ENCODE results near the gene BAD.
A peak's percentile ranks its signal among the peaks of the same experiment; 100 is the strongest.
"Not testable (repeated sequence)": the region's sequence is repeated elsewhere in the genome, so short reads cannot be mapped to it uniquely, and the experiment has no call there.

The BAD gene

DNA sequence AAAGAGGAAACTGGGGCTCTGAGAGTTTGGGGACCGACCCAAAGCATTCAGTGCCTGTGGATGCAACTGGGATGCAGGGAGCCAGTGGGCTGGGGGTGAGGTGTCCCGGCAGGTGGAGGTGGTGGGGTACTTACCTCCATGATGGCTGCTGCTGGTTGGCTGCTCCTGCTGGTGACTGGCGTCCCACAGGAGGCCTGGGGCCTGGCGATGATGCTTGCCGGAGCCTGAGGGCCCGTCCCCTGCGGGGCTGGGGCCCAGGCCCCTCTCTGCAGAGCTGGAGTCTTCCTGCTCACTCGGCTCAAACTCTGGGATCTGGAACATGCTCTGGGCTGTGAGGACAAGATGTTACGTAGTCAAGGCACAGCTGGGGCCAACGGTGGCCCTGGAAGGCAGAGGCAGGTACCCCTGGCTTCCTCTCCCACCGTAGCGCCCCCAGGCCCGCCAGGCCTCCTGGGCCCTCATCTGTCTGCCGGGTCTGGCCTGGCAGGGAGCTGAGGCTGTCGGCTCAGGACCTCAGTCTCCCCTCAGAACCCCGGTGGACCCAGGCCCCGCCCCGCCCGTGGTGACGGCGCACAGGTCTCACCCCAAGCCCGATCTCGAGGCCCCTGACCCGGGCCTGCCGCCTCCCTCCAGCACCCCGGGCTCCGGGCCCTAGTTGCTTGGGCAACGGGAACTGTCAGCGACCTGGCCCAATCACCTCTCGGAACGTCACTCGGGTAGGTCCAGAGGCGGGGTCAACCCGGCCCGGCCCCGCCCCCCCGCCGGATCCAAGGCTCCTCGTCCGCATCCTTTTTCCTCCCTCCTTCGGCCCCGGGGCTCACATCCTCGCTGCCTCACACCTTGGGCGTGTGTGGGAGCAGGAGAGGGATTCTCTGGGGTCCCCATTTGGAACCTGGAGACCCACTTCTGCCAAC is at the start of gene BAD:
Gene BAD, minus strand, starts transcription at position 618 of the 914 bp plus-strand sequence. Its CDS starts 297 bp downstream, at position 321.
- Histone ChIP-seq H3K4me1 (ENCODE audit: control insufficient read depth, insufficient read depth, low read length) (no peaks in the 10 kb centered on the region), H3K9ac (ENCODE audit: low read depth, low read length) (peak within 1 kb of the TSS; percentile 60), H3K36me3 (ENCODE audit: control insufficient read depth, insufficient read depth, low read length) (no peaks in the 10 kb centered on the region), H3K27me3 (ENCODE audit: control insufficient read depth, insufficient read depth, low read length) (peaks cover 3% of the 10 kb centered on the region), H3K4me3 (ENCODE audit: low read depth, low read length) (peak within 1 kb of the TSS; percentile 87), H3K9me3 (ENCODE audit: control insufficient read depth, insufficient read depth, low read length) (no peaks in the 10 kb centered on the region)

DNA sequence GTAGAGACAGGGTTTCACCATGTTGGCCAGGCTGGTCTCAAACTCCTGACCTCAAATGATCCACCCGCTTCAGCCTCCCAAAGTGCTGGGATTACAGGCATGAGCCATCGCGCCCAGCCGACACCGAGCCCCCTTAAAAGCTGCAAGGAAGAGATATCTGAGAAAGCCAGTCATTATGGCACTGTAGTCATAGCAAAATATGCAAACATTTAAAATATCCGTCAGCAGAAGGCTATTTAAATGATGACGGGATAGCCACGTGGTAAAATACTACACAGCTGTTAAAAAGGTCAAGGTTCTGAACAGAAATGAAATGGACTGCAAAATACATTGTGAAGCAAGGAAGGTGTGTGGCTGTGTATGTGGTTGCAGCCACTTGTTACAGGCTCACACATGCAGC is 49.1 kb upstream of the BAD start:
- no peak overlapping the region for H3K9ac ChIP-seq (ENCODE audit: low read depth, low read length)
- no peaks in the 10 kb centered on the region for H3K9me3 ChIP-seq (ENCODE audit: control insufficient read depth, insufficient read depth, low read length)
- H3K36me3 ChIP-seq (ENCODE audit: control insufficient read depth, insufficient read depth, low read length): no peaks in the 10 kb centered on the region
- no peaks in the 10 kb centered on the region for H3K27me3 ChIP-seq (ENCODE audit: control insufficient read depth, insufficient read depth, low read length)
- H3K4me3 ChIP-seq (ENCODE audit: low read depth, low read length): no peak overlapping the region
- peaks cover 6% of the 10 kb centered on the region for H3K4me1 ChIP-seq (ENCODE audit: control insufficient read depth, insufficient read depth, low read length)

DNA sequence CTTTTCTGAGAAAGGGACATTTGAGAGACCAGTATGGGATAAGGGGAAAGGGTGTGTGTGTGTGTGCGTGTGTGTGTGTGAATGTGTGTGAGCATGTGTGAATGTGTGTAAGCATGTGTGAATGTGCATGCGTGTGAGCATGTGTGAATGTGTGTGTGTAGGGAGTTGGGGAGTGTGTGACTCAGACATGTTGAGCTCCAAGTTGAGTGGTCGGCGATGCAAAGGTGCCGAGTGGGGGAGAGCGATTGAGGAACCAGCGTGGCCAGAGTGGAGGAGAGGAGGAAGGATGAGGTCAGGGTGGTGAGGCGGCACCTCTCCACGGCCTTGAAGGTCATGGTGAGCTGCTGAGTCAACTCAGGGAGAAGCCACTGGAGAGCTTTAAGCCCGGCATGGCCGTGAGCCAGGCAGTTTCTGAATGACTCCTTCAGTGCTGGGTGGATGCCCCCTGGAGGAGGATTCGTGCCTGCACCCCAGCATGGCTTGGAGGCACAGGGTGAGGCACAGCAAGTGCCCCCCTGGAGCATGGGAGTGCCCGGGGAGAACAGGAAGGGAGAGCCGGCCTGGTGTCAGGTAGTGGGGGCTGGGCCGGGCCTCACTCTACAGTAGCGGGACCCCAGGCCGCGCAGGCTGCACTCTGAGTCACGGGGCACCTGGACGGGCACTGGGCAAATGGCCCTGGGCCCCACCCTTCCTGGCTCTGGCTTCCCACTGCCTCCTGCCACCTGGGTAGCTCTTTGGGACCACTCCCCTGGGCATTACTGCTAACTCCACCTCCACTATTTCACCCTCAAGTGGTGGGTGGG is 47.3 kb upstream of the BAD start:
- no peaks in the 10 kb centered on the region for H3K36me3 ChIP-seq (ENCODE audit: control insufficient read depth, insufficient read depth, low read length)
- H3K9me3 ChIP-seq (ENCODE audit: control insufficient read depth, insufficient read depth, low read length): no peaks in the 10 kb centered on the region
- H3K27me3 ChIP-seq (ENCODE audit: control insufficient read depth, insufficient read depth, low read length): no peaks in the 10 kb centered on the region
- H3K4me1 ChIP-seq (ENCODE audit: control insufficient read depth, insufficient read depth, low read length): peaks cover 6% of the 10 kb centered on the region
- H3K9ac ChIP-seq (ENCODE audit: low read depth, low read length): no peak overlapping the region
- H3K4me3 ChIP-seq (ENCODE audit: low read depth, low read length): no peak overlapping the region

DNA sequence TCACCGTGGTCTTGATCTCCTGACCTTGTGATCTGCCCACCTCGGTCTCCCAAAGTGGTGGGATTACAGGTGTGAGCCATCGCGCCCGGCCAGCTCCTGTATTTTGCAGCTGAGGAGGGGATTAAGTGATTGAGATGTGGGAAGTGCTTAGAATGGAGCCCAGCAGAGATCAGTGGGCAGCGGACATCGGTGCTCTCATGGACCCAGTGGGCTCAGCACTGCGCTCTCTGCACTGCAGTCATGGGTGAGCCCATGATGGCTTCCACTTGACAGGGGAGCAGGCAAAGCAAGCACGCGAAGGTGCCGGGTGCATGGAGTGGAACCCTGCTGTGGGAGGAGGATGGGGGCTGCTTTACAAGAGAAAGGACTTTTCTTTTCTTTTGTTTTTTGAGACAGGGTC is 46.4 kb upstream of the BAD start:
- Histone ChIP-seq H3K9ac (ENCODE audit: low read depth, low read length) (no peak overlapping the region), H3K4me3 (ENCODE audit: low read depth, low read length) (no peak overlapping the region), H3K9me3 (ENCODE audit: control insufficient read depth, insufficient read depth, low read length) (no peaks in the 10 kb centered on the region), H3K36me3 (ENCODE audit: control insufficient read depth, insufficient read depth, low read length) (no peaks in the 10 kb centered on the region), H3K4me1 (ENCODE audit: control insufficient read depth, insufficient read depth, low read length) (peaks cover 6% of the 10 kb centered on the region), H3K27me3 (ENCODE audit: control insufficient read depth, insufficient read depth, low read length) (no peaks in the 10 kb centered on the region)

DNA sequence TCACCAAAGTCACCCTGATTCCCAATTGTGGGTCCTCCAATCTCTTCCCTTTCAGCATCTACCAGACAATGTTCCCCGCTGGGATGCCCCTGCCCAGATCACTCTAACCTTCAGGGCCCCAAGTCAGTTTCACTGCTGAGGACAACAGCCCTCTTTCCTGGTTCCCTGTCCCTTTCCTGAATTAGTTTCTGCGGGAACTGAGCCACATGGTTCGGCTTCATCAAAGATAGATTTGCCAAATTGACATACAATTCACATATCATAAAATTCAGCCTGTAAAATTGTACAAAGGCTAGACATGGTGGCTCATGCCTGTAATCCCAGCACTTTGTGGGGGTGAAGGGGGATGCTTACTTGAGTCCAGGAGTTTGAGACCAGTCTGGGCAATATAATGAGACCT is 43.5 kb upstream of the BAD start:
- Histone ChIP-seq H3K4me1 (ENCODE audit: control insufficient read depth, insufficient read depth, low read length) (peaks cover 6% of the 10 kb centered on the region), H3K36me3 (ENCODE audit: control insufficient read depth, insufficient read depth, low read length) (peaks cover 3% of the 10 kb centered on the region), H3K27me3 (ENCODE audit: control insufficient read depth, insufficient read depth, low read length) (no peaks in the 10 kb centered on the region), H3K4me3 (ENCODE audit: low read depth, low read length) (no peak overlapping the region), H3K9me3 (ENCODE audit: control insufficient read depth, insufficient read depth, low read length) (no peaks in the 10 kb centered on the region), H3K9ac (ENCODE audit: low read depth, low read length) (no peak overlapping the region)

DNA sequence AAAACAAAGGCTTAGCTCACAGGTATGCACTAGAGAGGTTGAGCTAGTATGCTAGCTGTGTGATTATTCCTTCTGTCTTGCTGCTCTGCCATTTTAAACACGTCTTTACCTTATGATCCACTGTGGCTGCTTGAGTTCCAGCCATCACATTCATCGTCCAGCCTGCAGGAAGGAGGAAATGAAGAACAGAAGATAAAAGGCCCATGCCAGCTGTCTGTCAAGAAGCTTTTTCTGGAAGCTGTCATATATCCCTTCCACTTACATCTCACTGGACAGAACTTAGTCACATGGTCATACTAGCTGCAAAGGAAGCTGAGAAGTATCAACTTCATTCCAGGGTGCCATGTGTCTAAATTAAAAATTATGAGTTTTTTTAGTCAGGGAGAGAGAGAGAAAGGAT is 42.9 kb upstream of the BAD start:
- peaks cover 9% of the 10 kb centered on the region for H3K36me3 ChIP-seq (ENCODE audit: control insufficient read depth, insufficient read depth, low read length)
- no peaks in the 10 kb centered on the region for H3K27me3 ChIP-seq (ENCODE audit: control insufficient read depth, insufficient read depth, low read length)
- no peaks in the 10 kb centered on the region for H3K9me3 ChIP-seq (ENCODE audit: control insufficient read depth, insufficient read depth, low read length)
- no peak overlapping the region for H3K9ac ChIP-seq (ENCODE audit: low read depth, low read length)
- H3K4me3 ChIP-seq (ENCODE audit: low read depth, low read length): no peak overlapping the region
- peaks cover 6% of the 10 kb centered on the region for H3K4me1 ChIP-seq (ENCODE audit: control insufficient read depth, insufficient read depth, low read length)

DNA sequence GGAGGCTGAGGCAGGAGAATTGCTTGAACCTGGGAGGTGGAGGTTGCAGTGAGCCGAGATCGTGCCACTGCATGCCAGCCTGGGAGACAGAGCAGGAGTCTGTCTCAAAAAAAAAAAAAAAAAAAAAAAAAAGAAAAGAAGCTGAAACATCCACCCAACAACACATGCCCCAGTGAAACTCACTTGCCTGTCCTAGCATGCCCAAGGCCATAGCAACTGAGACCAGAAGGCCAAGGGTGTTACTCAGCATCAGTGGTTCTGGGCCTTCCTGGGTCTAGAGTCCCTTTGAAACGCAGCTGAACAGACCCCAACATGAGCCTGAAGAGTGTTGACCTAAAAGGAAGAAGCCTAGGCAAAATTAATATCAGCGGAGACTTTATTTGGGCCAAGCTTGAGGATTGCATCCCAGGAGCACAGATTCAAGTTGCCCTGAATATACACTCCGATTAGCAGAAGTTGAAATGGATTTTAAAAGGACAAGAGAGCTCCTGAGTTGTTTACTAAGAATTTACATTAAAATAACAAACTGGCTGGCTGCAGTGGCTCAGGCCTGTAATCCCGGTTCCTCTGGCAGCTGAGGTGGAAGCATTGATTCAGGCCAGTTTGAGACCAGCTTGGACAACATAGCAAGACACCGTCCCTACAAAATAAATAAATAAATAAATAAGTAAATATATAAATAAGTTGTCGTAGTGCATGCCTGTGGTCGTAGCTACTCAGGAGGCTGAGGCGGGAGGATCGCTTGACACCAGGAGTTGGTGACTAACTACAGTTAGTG is 40.4 kb upstream of the BAD start:
- H3K4me3 ChIP-seq (ENCODE audit: low read depth, low read length): no peak overlapping the region
- no peak overlapping the region for H3K9ac ChIP-seq (ENCODE audit: low read depth, low read length)
- no peaks in the 10 kb centered on the region for H3K9me3 ChIP-seq (ENCODE audit: control insufficient read depth, insufficient read depth, low read length)
- no peaks in the 10 kb centered on the region for H3K27me3 ChIP-seq (ENCODE audit: control insufficient read depth, insufficient read depth, low read length)
- H3K4me1 ChIP-seq (ENCODE audit: control insufficient read depth, insufficient read depth, low read length): no peaks in the 10 kb centered on the region
- peaks cover 26% of the 10 kb centered on the region for H3K36me3 ChIP-seq (ENCODE audit: control insufficient read depth, insufficient read depth, low read length)

DNA sequence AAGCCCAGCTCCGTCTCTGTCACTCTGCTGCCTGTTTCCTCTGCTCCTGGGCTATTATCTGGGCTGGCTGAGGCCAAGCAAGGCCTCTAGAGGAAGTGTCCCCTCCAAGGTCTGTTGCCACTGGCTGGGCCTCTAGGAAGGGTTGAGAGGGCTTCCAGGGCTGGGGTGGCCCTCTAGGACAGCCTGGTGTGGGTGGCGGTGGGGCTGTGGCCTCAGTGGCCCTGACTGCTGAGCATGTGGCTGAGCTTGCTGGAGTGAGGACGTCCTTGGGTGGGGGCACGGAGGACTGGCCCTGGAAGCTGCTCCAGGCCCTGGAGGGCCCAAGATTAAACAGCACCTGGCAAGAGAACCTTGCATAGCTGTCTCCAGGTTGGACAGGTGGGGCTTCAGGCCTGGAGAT is 39.5 kb upstream of the BAD start:
- not testable (repeated sequence) for H3K27me3 ChIP-seq (ENCODE audit: control insufficient read depth, insufficient read depth, low read length); H3K9me3 ChIP-seq (ENCODE audit: control insufficient read depth, insufficient read depth, low read length); H3K4me1 ChIP-seq (ENCODE audit: control insufficient read depth, insufficient read depth, low read length); H3K9ac ChIP-seq (ENCODE audit: low read depth, low read length); H3K4me3 ChIP-seq (ENCODE audit: low read depth, low read length)
- peaks cover 28% of the 10 kb centered on the region for H3K36me3 ChIP-seq (ENCODE audit: control insufficient read depth, insufficient read depth, low read length)

DNA sequence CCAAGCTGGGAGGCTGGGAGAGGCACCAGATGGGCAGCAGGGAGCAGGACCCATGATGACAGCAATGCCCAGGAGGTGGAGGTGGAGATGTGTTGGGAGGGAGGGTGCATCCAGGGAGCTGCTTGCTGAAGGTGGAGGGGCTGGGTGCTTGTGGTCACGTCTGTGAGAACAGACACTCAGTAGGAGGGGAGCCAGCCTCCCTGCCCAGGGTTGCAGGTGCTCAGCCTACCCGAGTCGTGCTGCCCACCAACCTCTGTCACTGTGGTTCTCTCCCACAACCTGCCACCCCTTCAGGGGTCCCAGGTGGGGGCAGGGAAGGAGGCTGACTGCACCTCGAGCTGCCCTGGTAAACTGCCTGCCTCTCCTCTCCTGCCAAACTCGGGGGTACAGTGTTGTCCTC is 38.9 kb upstream of the BAD start:
- Histone ChIP-seq H3K9me3 (ENCODE audit: control insufficient read depth, insufficient read depth, low read length) (no peaks in the 10 kb centered on the region), H3K9ac (ENCODE audit: low read depth, low read length) (no peak overlapping the region), H3K36me3 (ENCODE audit: control insufficient read depth, insufficient read depth, low read length) (peaks cover 28% of the 10 kb centered on the region), H3K4me3 (ENCODE audit: low read depth, low read length) (no peak overlapping the region), H3K4me1 (ENCODE audit: control insufficient read depth, insufficient read depth, low read length) (no peaks in the 10 kb centered on the region), H3K27me3 (ENCODE audit: control insufficient read depth, insufficient read depth, low read length) (no peaks in the 10 kb centered on the region)

DNA sequence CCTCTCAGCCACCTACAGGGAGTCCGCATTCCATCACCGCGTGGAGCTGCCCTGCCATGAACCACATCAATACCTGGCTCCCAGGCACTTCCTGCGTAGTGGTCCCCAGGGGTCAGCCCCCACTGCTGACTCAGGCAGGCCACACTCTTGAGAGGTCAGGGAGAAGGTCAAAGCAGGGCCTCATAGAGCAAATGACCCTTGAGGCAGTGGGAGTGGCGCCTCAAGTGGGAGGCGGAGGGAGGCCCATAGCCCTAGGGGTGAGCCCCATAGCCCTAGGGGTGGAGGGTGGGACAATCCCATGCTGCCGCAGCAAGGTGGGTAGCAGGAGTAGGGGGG is 38.4 kb upstream of the BAD start:
- Histone ChIP-seq H3K4me1 (ENCODE audit: control insufficient read depth, insufficient read depth, low read length) (no peaks in the 10 kb centered on the region), H3K9me3 (ENCODE audit: control insufficient read depth, insufficient read depth, low read length) (no peaks in the 10 kb centered on the region), H3K27me3 (ENCODE audit: control insufficient read depth, insufficient read depth, low read length) (no peaks in the 10 kb centered on the region), H3K4me3 (ENCODE audit: low read depth, low read length) (no peak overlapping the region), H3K9ac (ENCODE audit: low read depth, low read length) (no peak overlapping the region), H3K36me3 (ENCODE audit: control insufficient read depth, insufficient read depth, low read length) (peaks cover 28% of the 10 kb centered on the region)

DNA sequence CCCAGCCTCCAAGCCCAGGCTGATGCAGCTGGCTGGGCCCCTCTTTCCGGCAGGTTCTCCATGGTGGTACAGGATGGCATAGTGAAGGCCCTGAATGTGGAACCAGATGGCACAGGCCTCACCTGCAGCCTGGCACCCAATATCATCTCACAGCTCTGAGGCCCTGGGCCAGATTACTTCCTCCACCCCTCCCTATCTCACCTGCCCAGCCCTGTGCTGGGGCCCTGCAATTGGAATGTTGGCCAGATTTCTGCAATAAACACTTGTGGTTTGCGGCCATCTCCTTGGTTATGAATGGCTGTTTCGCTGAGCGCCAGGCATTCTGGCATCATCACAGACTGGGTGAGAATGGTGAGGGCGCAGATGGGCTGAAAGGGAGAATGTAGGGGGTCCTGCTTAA is 37.1 kb upstream of the BAD start:
- no peaks in the 10 kb centered on the region for H3K27me3 ChIP-seq (ENCODE audit: control insufficient read depth, insufficient read depth, low read length)
- H3K9ac ChIP-seq (ENCODE audit: low read depth, low read length): no peak overlapping the region
- no peaks in the 10 kb centered on the region for H3K9me3 ChIP-seq (ENCODE audit: control insufficient read depth, insufficient read depth, low read length)
- H3K4me1 ChIP-seq (ENCODE audit: control insufficient read depth, insufficient read depth, low read length): no peaks in the 10 kb centered on the region
- peaks cover 28% of the 10 kb centered on the region for H3K36me3 ChIP-seq (ENCODE audit: control insufficient read depth, insufficient read depth, low read length)
- H3K4me3 ChIP-seq (ENCODE audit: low read depth, low read length): no peak overlapping the region
